DND-41 (cell line): ENCODE results near the gene CIAO3.

Source experiments
- ATAC-seq: fragments of 200-7000 bp; cut with Tn5 transposase; 3 replicates; pipeline ENCODE4 v1.9.1; 2021; ENCODE audit warnings: low read depth; ENCODE audit not compliant: insufficient read depth
- DNase-seq: peaks from one replicate; pipeline ENCODE4 v3.0.0-alpha.2; 2020
- H2AFZ ChIP-seq: 2 replicates; pipeline ENCODE4 v1.6.0; 2012; ENCODE audit warnings: low read depth, low read length
- H3K27ac ChIP-seq: 2 replicates; pipeline ENCODE4 v1.5.1; 2012; ENCODE audit warnings: low read length, inconsistent platforms
- H3K27me3 ChIP-seq: fragments of 200-600 bp; sonication (generic); 2 replicates; pipeline ENCODE4 v1.6.0; 2012; ENCODE audit warnings: low read length, mild to moderate bottlenecking, inconsistent platforms; ENCODE audit not compliant: insufficient read depth, poor library complexity
- H3K36me3 ChIP-seq: 2 replicates; pipeline ENCODE4 v1.5.1; 2012; ENCODE audit warnings: low read length, inconsistent platforms; ENCODE audit not compliant: insufficient read depth
- H3K4me1 ChIP-seq: 2 replicates; pipeline ENCODE4 v1.5.1; 2012; ENCODE audit warnings: mild to moderate bottlenecking, low read length; ENCODE audit not compliant: insufficient read depth
- H3K4me2 ChIP-seq: 2 replicates; pipeline ENCODE4 v1.6.0; 2012; ENCODE audit warnings: mild to moderate bottlenecking, moderate library complexity, low read length, inconsistent platforms; ENCODE audit not compliant: insufficient read depth
- H3K4me3 ChIP-seq, 2 experiments: fragments of 200-600 bp in 1 of 2; shearing (Covaris generic) in 1 of 2; 2 replicates each; pipeline ENCODE4 v1.5.1; 2012 to 2016; ENCODE audit warnings: inconsistent platforms in 2 of 2, low read length in 2 of 2, mild to moderate bottlenecking in 2 of 2, low read depth in 1 of 2, moderate library complexity in 1 of 2
- H3K79me2 ChIP-seq: 2 replicates; pipeline ENCODE4 v1.6.0; 2012; ENCODE audit warnings: low read length, inconsistent platforms; ENCODE audit not compliant: insufficient read depth
- H3K9ac ChIP-seq: 2 replicates; pipeline ENCODE4 v1.6.0; 2012; ENCODE audit warnings: low read depth, mild to moderate bottlenecking, inconsistent platforms, low read length, moderate library complexity
- H3K9me3 ChIP-seq: 2 replicates; pipeline ENCODE4 v1.5.1; 2012; ENCODE audit warnings: low read length, moderate library complexity, mild to moderate bottlenecking, inconsistent platforms; ENCODE audit not compliant: insufficient read depth, severe bottlenecking
- H4K20me1 ChIP-seq: 2 replicates; pipeline ENCODE4 v1.6.0; 2012; ENCODE audit warnings: low read length; ENCODE audit not compliant: insufficient read depth
- EZH2 ChIP-seq: IDR thresholded peaks from 3 replicates; pipeline ENCODE4 v1.6.1; 2012; ENCODE audit warnings: borderline replicate concordance, low read depth, mild to moderate bottlenecking, moderate library complexity, low read length, inconsistent platforms; ENCODE audit not compliant: severe bottlenecking
- TF ChIP-seq, protein P1 (sequence below): IDR thresholded peaks from 2 replicates; pipeline ENCODE4 v1.5.1; 2012; ENCODE audit warnings: borderline replicate concordance, low read length, moderate library complexity, mild to moderate bottlenecking; ENCODE audit not compliant: poor library complexity, severe bottlenecking; ENCODE audit errors: extremely low read depth

Gene CIAO3

DNA sequence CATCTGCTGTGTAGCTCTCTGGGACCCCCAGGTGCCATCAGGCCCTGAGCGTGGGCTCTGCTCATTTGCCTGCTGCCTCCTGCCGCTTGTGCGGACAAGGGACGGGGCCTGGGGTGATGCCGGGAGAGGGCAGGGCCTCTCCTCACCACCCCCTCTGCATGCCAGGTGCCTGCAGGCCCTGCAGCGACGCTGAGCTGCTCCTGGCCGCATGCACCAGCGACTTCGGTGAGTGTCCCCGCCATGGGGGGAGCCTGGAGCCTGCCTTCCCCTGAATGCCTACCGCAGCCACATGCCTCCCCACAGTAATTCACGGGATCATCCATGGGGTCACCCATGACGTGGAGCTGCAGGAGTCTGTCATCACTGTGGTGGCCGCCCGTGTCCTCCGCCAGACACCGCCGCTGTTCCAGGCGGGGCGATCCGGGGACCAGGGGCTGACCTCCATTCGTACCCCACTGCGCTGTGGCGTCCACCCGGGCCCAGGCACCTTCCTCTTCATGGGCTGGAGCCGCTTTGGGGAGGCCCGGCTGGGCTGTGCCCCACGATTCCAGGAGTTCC is 23.9 kb downstream of the CIAO3 start:
- Histone ChIP-seq H3K4me2 (peak overlapping the region; percentile 68), H3K4me1 (peaks cover 73% of the 10 kb centered on the region), H4K20me1 (peaks cover 45% of the 10 kb centered on the region), H2AFZ (no peak overlapping the region), H3K9me3 (no peaks in the 10 kb centered on the region), H3K9ac (peak overlapping the region; percentile 74), H3K79me2 (peaks cover 18% of the 10 kb centered on the region), H3K36me3 (peaks cover 12% of the 10 kb centered on the region; the same call in 1 of the 2 replicates), H3K27me3 (peaks cover 6% of the 10 kb centered on the region), H3K4me3 (peak overlapping the region in 1 of 2 experiments; percentile 75; a peak in 1 of 4 replicates), H3K27ac (no peak overlapping the region)
- ATAC-seq (no peak), DNase-seq (no peak)
- TF ChIP-seq, protein P1, sequence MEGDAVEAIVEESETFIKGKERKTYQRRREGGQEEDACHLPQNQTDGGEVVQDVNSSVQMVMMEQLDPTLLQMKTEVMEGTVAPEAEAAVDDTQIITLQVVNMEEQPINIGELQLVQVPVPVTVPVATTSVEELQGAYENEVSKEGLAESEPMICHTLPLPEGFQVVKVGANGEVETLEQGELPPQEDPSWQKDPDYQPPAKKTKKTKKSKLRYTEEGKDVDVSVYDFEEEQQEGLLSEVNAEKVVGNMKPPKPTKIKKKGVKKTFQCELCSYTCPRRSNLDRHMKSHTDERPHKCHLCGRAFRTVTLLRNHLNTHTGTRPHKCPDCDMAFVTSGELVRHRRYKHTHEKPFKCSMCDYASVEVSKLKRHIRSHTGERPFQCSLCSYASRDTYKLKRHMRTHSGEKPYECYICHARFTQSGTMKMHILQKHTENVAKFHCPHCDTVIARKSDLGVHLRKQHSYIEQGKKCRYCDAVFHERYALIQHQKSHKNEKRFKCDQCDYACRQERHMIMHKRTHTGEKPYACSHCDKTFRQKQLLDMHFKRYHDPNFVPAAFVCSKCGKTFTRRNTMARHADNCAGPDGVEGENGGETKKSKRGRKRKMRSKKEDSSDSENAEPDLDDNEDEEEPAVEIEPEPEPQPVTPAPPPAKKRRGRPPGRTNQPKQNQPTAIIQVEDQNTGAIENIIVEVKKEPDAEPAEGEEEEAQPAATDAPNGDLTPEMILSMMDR, result no peak
- no peak for TF ChIP-seq EZH2

- H4K20me1 ChIP-seq, result peaks cover 44% of the 10 kb centered on the region
- H3K27me3 ChIP-seq, result peaks cover 6% of the 10 kb centered on the region
- peak overlapping the region; percentile 74 for H3K9ac ChIP-seq
- H3K79me2 ChIP-seq, result peaks cover 18% of the 10 kb centered on the region
- peaks cover 71% of the 10 kb centered on the region for H3K4me1 ChIP-seq
- H2AFZ ChIP-seq, result no peak overlapping the region
- TF ChIP-seq, protein P1, result no peak
- no peak for TF ChIP-seq EZH2
- ATAC-seq (no peak), DNase-seq (no peak)
- peak overlapping the region; percentile 68 for H3K4me2 ChIP-seq
- H3K27ac ChIP-seq, result 0 out of 2 replicates have a peak overlapping the region, but pooled peaks have one; percentile 33
- H3K36me3 ChIP-seq, result peaks cover 12% of the 10 kb centered on the region; the same call in 1 of the 2 replicates
- H3K4me3 ChIP-seq, result peak overlapping the region; percentile 67 to 75; a peak in 3 of 4 replicates
- no peaks in the 10 kb centered on the region for H3K9me3 ChIP-seq
These were observed 24.6 kb downstream of the CIAO3 start for GRCh38 chr16:716200-716568.

GRCh38 chr16:715477-716199 is 25.2 kb downstream of the CIAO3 start:
- Histone ChIP-seq H3K4me1 (peaks cover 65% of the 10 kb centered on the region), H3K9ac (peak overlapping the region; percentile 74), H2AFZ (peak overlapping the region; percentile 71), H4K20me1 (peaks cover 45% of the 10 kb centered on the region), H3K4me2 (peak overlapping the region; percentile 68), H3K4me3 (peak overlapping the region; percentile 67 to 75; a peak in 3 of 4 replicates), H3K79me2 (peaks cover 18% of the 10 kb centered on the region), H3K27ac (peak overlapping the region; percentile 47; the same call in 1 of the 2 replicates), H3K36me3 (peaks cover 12% of the 10 kb centered on the region; the same call in 1 of the 2 replicates), H3K27me3 (peaks cover 6% of the 10 kb centered on the region), H3K9me3 (no peaks in the 10 kb centered on the region)
- DNase-seq (peak; percentile 28), ATAC-seq (peak; percentile 10; the same call in 2 of the 3 replicates)
- TF ChIP-seq EZH2, result no peak
- TF ChIP-seq, protein P1, result peak; percentile 8
